ENCODE results near the gene STBD1. TPM values are rescaled to one million over a fixed set of nuclear protein-coding genes. Genes with fewer than 3 reads are reported as not detected.
A peak's percentile ranks its signal among the peaks of the same experiment; 100 is the strongest.
"Not testable (repeated sequence)": the region's sequence is repeated elsewhere in the genome, so short reads cannot be mapped to it uniquely, and the experiment has no call there.

Gene STBD1
- total and polyA plus RNA-seq, 2 experiments from 2014 or later = 14.6 to 30.5 TPM

GRCh38 chr4:76283900-76284299 lies 22.6 kb upstream of the STBD1 start:
- H3K4me1 ChIP-seq (ENCODE audit: low read depth) = peaks cover 11% of the 10 kb centered on the region
- no peaks in the 10 kb centered on the region for H3K36me3 ChIP-seq
- H3K27ac ChIP-seq = no peak overlapping the region
- DNase-seq (ENCODE audit: low read depth in 1 of 2, low spot score in 1 of 2) = no peak
- no peaks in the 10 kb centered on the region for H3K27me3 ChIP-seq
- no peaks in the 10 kb centered on the region for H3K9me3 ChIP-seq (ENCODE audit: low read depth)
- no peak overlapping the region for H3K4me3 ChIP-seq
- no peak for TF ChIP-seq CTCF (IDR thresholded peaks at IDR 0.05; ENCODE audit: low read depth, low read length)

DNA sequence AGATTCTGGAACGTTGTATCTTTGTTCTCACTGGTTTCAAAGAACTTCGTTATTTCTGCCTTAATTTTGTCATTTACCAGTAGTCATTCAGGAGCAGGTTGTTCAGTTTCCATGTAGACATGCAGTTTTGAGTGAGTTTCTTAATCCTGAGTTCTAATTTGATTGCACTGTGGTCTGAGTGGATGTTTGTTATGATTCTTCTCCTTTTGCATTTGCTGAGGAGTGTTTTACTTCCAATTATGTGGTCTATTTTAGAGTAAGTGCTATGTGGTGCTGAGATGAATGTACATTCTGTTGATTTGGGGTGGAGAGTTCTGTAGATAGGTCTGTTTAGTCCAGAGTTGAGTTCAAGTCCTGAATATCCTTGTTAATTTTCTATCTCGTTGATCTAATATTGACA lies 18.7 kb upstream of the STBD1 start:
- H3K27ac ChIP-seq; H3K36me3 ChIP-seq; H3K27me3 ChIP-seq; H3K9me3 ChIP-seq (ENCODE audit: low read depth); DNase-seq (ENCODE audit: low read depth in 1 of 2, low spot score in 1 of 2); H3K4me1 ChIP-seq (ENCODE audit: low read depth); H3K4me3 ChIP-seq: not testable (repeated sequence)

GRCh38 chr4:76292730-76293129 lies 13.8 kb upstream of the STBD1 start:
- H3K4me1 ChIP-seq (ENCODE audit: low read depth) = no peaks in the 10 kb centered on the region
- H3K9me3 ChIP-seq (ENCODE audit: low read depth) = no peaks in the 10 kb centered on the region
- no peaks in the 10 kb centered on the region for H3K27me3 ChIP-seq
- no peak for DNase-seq (ENCODE audit: low read depth in 1 of 2, low spot score in 1 of 2)
- no peak overlapping the region for H3K27ac ChIP-seq
- H3K4me3 ChIP-seq = no peak overlapping the region
- TF ChIP-seq CTCF (IDR thresholded peaks at IDR 0.05; ENCODE audit: low read depth, low read length) = no peak
- H3K36me3 ChIP-seq = no peaks in the 10 kb centered on the region

DNA sequence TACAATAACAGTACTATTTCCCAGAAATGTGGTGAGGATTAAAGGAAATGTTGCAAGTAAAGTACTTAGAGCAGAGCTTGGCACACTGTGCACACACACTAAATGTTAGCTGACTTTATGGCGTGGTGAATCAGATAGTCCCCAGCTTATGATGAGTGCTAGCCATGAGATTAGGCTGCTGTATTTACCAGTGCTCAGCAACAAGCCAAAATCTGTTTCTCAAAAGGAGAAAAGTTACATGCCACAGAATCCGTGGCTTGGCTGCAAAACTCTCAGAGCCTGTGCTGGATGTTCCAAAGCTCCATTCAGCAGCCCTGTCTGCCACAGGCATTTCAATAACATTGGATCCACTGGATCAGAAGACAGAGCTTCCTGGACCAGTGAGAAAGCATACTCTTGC lies 12.8 kb upstream of the STBD1 start:
- Histone ChIP-seq H3K36me3 (no peaks in the 10 kb centered on the region), H3K4me1 (ENCODE audit: low read depth) (no peaks in the 10 kb centered on the region), H3K9me3 (ENCODE audit: low read depth) (no peaks in the 10 kb centered on the region), H3K4me3 (no peak overlapping the region), H3K27me3 (no peaks in the 10 kb centered on the region), H3K27ac (no peak overlapping the region)
- no peak for TF ChIP-seq CTCF (IDR thresholded peaks at IDR 0.05; ENCODE audit: low read depth, low read length)
- peak in 1 of 2 donors; percentile 66 for DNase-seq (ENCODE audit: low read depth in 1 of 2, low spot score in 1 of 2)

DNA sequence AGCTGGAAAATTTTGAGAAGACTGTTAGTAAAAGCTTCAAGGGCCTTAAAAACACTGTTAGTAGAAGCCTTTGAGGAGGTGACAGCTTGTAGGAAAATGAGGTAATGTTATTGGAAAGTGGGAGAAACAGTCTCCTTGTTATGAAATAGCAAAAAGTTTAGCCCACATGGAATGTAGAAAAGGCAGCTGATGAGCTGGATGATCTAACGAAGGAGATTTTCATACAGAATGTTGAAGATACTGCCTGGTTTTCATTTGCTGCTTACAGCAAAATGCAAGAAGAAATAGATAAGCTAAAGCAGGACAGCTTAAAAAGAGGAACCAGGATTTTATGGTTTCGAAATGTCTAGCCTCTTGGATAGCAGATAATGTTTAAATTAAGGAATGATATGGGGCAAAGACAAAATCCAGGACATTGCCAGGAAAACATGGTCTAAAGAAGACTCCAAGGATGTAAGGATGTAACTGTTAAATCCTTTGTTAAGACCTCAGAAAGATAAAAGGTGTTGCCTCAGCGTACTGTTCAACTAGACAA lies 10.2 kb upstream of the STBD1 start:
- no peak for TF ChIP-seq CTCF (IDR thresholded peaks at IDR 0.05; ENCODE audit: low read depth, low read length)
- no peaks in the 10 kb centered on the region for H3K9me3 ChIP-seq (ENCODE audit: low read depth)
- no peak for DNase-seq (ENCODE audit: low read depth in 1 of 2, low spot score in 1 of 2)
- H3K4me1 ChIP-seq (ENCODE audit: low read depth) = peaks cover 7% of the 10 kb centered on the region
- no peak overlapping the region for H3K27ac ChIP-seq
- no peaks in the 10 kb centered on the region for H3K27me3 ChIP-seq
- no peaks in the 10 kb centered on the region for H3K36me3 ChIP-seq
- no peak overlapping the region for H3K4me3 ChIP-seq

GRCh38 chr4:76298227-76298626 lies 8.3 kb upstream of the STBD1 start:
- TF ChIP-seq CTCF (IDR thresholded peaks at IDR 0.05; ENCODE audit: low read depth, low read length) = no peak
- H3K36me3 ChIP-seq = no peaks in the 10 kb centered on the region
- no peak overlapping the region for H3K27ac ChIP-seq
- no peaks in the 10 kb centered on the region for H3K27me3 ChIP-seq
- no peak overlapping the region for H3K4me3 ChIP-seq
- H3K4me1 ChIP-seq (ENCODE audit: low read depth) = peaks cover 16% of the 10 kb centered on the region
- H3K9me3 ChIP-seq (ENCODE audit: low read depth) = no peaks in the 10 kb centered on the region
- no peak for DNase-seq (ENCODE audit: low read depth in 1 of 2, low spot score in 1 of 2)
